Measurements from ENCODE around the gene ARL4D. TPM values are rescaled to one million over a fixed set of nuclear protein-coding genes. Genes with fewer than 3 reads are reported as not detected.
A peak's percentile ranks its signal among the peaks of the same experiment; 100 is the strongest.
"Not testable (repeated sequence)": the region's sequence is repeated elsewhere in the genome, so short reads cannot be mapped to it uniquely, and the experiment has no call there.

Gene ARL4D
- total and polyA plus RNA-seq, 4 donors = 4.0 to 14.2 (median 8.4) TPM

DNA sequence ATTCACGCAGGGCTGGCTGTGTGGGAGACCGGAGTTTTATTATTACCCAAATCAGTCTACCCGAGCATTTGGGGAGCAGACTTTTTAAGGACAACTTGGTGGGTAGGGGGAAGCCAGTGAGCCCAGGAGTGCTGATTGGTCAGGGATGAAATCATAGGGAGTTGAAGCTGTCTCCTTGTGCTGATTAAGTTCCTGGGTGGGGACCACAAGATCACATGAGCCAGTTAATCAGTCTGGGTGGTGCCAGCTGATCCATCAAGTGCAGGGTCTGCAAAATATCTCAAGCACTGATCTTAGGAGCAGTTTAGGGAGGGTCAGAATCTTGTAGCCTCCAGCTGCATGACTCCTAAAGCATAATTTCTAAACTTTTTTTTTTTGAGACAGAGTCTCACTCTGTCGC is 22.9 kb upstream of the ARL4D start:
- H3K4me3 ChIP-seq (ENCODE audit: low read length in 2 of 2); ATAC-seq (ENCODE audit: low FRiP score); H3K27me3 ChIP-seq (ENCODE audit: control insufficient read depth in 1 of 2, insufficient read depth in 2 of 2, low read length in 1 of 2); H3K4me1 ChIP-seq (ENCODE audit: control insufficient read depth in 1 of 2, insufficient read depth in 2 of 2, low read length in 2 of 2); intact Hi-C loops (cut with DNase I); DNase-seq; H3K27ac ChIP-seq (ENCODE audit: low read depth in 1 of 2, low read length in 2 of 2); H3K36me3 ChIP-seq (ENCODE audit: control insufficient read depth in 1 of 2, insufficient read depth in 2 of 2, low read length in 1 of 2); H3K9me3 ChIP-seq (ENCODE audit: control insufficient read depth, low read length): not testable (repeated sequence)
- WGBS, 2 donors = 86 to 90% methylated on average over 4 of the region's 4 CpGs

DNA sequence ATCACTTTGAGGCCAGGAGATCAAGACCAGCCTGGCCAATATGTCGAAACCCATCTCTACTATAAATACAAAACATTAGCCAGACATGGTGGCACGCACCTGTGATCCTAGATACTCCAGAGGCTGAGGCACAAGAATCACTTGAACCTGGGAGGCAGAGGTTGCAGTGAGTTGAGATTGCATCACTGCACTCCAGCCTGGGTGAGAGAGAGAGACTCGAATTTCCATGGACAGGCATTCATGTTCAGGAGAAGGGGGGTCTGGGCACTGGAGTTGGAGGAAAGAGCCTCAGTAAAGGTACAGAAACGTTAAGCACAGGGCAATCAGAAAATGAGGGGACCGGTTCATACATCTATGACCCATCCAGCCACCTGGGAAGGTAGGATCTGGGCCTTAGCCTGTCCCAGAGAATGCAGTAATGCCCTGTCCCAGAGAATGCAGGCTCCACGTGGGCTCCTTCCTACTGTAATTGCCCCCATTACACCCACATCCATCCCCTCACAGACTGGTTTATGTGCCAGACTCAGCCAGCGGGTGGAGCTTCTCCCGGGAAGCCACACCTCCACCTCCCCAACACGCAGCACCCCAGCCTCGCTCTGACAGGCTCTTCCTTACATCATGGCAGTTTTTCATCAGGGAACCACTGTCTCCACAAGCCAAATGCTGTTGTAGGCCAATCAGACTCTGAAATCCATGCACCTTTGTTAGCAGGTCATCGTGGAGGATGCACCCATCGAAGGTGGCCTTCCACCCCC is 21.6 kb upstream of the ARL4D start:
- no peak for DNase-seq
- no peaks in the 10 kb centered on the region for H3K36me3 ChIP-seq (ENCODE audit: control insufficient read depth in 1 of 2, insufficient read depth in 2 of 2, low read length in 1 of 2)
- no peaks in the 10 kb centered on the region for H3K4me1 ChIP-seq (ENCODE audit: control insufficient read depth in 1 of 2, insufficient read depth in 2 of 2, low read length in 2 of 2)
- no peaks in the 10 kb centered on the region for H3K9me3 ChIP-seq (ENCODE audit: control insufficient read depth, low read length)
- ATAC-seq (ENCODE audit: low FRiP score) = no peak
- H3K27ac ChIP-seq (ENCODE audit: low read depth in 1 of 2, low read length in 2 of 2) = no peak overlapping the region
- H3K4me3 ChIP-seq (ENCODE audit: low read length in 2 of 2) = no peak overlapping the region
- WGBS, 2 donors = 78 to 81% methylated on average over 12 of the region's 12 CpGs
- intact Hi-C loops (cut with DNase I) = no loop called here
- H3K27me3 ChIP-seq (ENCODE audit: control insufficient read depth in 1 of 2, insufficient read depth in 2 of 2, low read length in 1 of 2) = no peaks in the 10 kb centered on the region

DNA sequence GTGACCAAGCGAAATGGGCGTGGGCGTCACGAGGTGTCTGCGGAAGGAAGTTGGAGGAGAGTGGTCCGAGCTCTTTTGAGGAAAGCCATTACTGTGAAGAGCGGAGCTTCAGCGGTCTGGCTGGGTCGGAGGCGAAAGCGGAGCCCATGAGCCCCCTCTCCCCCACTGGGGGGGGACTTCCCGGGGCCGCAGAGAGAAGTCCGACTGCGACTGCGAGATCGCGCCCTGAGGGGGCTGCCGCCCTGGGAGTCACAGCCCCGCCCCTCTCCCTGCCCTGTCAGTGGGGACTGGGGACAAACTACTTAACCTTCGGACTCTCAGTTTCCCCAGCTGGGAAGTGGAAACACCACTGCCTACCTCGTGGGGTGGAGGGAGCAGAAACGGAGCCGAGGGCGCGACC is 20.0 kb upstream of the ARL4D start:
- no peak for ATAC-seq (ENCODE audit: low FRiP score)
- intact Hi-C loops (cut with DNase I) = no loop called here

DNA sequence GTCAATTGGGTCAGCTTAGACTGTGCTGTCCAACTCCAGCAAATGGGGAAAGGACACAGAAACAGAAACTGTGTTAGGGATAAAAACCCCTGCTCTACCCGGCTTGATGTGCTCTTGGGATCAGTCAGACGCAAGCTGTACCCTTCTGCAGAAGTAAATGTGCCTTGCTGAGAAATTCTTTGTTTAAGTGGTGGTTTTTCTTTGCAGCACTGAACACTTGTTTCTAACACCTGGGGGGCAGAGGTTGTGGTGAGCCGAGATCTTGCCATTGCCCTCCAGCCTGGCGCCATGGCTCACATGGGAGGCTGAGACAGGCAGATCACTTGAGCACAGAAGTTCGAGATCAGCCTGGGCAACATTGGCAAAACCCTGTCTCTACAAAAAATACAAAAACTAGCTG is 18.5 kb upstream of the ARL4D start:
- no peaks in the 10 kb centered on the region for H3K4me1 ChIP-seq (ENCODE audit: control insufficient read depth in 1 of 2, insufficient read depth in 2 of 2, low read length in 2 of 2)
- intact Hi-C loops (cut with DNase I) = no loop called here
- H3K9me3 ChIP-seq (ENCODE audit: control insufficient read depth, low read length) = no peaks in the 10 kb centered on the region
- DNase-seq = no peak
- ATAC-seq (ENCODE audit: low FRiP score) = no peak
- H3K36me3 ChIP-seq (ENCODE audit: control insufficient read depth in 1 of 2, insufficient read depth in 2 of 2, low read length in 1 of 2) = no peaks in the 10 kb centered on the region
- no peak overlapping the region for H3K4me3 ChIP-seq (ENCODE audit: low read length in 2 of 2)
- 96% methylated on average over 5 of the region's 5 CpGs for WGBS, 2 donors
- no peak overlapping the region for H3K27ac ChIP-seq (ENCODE audit: low read depth in 1 of 2, low read length in 2 of 2)
- no peaks in the 10 kb centered on the region for H3K27me3 ChIP-seq (ENCODE audit: control insufficient read depth in 1 of 2, insufficient read depth in 2 of 2, low read length in 1 of 2)

More for the DNA sequence above, 20.0 kb upstream of the ARL4D start:
- no peaks in the 10 kb centered on the region for H3K4me1 ChIP-seq (ENCODE audit: control insufficient read depth in 1 of 2, insufficient read depth in 2 of 2, low read length in 2 of 2)
- no peaks in the 10 kb centered on the region for H3K36me3 ChIP-seq (ENCODE audit: control insufficient read depth in 1 of 2, insufficient read depth in 2 of 2, low read length in 1 of 2)
- H3K9me3 ChIP-seq (ENCODE audit: control insufficient read depth, low read length) = no peaks in the 10 kb centered on the region
- peak in 1 of 2 donors; percentile 57 for DNase-seq
- H3K27ac ChIP-seq (ENCODE audit: low read depth in 1 of 2, low read length in 2 of 2) = no peak overlapping the region
- no peak overlapping the region for H3K4me3 ChIP-seq (ENCODE audit: low read length in 2 of 2)
- H3K27me3 ChIP-seq (ENCODE audit: control insufficient read depth in 1 of 2, insufficient read depth in 2 of 2, low read length in 1 of 2) = no peaks in the 10 kb centered on the region
- WGBS, 2 donors = 91 to 92% methylated on average over 26 of the region's 26 CpGs

DNA sequence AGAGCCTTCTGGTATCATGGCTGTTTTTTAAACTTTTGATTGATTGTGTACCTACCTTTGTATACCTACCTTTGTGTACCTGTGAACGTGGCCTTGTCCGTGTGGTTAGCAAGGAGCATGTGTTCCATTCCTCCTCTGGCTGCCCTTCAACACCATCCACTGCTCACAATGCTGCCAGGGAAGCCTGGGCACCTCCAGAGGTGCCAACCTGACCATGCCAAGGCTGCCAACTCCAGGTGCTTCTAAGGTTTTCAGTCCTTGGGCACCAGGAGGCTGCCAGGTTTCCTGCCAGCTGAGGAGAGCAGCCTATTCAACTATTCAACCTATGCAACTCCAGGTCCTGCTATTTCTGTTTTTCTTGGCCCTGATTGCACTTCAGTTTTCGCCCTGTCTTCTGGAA is 17.6 kb upstream of the ARL4D start:
- WGBS, 2 donors = 65 to 72% methylated on average over 3 of the region's 3 CpGs
- Histone ChIP-seq H3K9me3 (ENCODE audit: control insufficient read depth, low read length) (no peaks in the 10 kb centered on the region), H3K4me1 (ENCODE audit: control insufficient read depth in 1 of 2, insufficient read depth in 2 of 2, low read length in 2 of 2) (no peaks in the 10 kb centered on the region), H3K27me3 (ENCODE audit: control insufficient read depth in 1 of 2, insufficient read depth in 2 of 2, low read length in 1 of 2) (no peaks in the 10 kb centered on the region), H3K36me3 (ENCODE audit: control insufficient read depth in 1 of 2, insufficient read depth in 2 of 2, low read length in 1 of 2) (no peaks in the 10 kb centered on the region), H3K27ac (ENCODE audit: low read depth in 1 of 2, low read length in 2 of 2) (no peak overlapping the region), H3K4me3 (ENCODE audit: low read length in 2 of 2) (no peak overlapping the region)
- intact Hi-C loops (cut with DNase I) = no loop called here
- ATAC-seq (ENCODE audit: low FRiP score) (no peak), DNase-seq (no peak)

DNA sequence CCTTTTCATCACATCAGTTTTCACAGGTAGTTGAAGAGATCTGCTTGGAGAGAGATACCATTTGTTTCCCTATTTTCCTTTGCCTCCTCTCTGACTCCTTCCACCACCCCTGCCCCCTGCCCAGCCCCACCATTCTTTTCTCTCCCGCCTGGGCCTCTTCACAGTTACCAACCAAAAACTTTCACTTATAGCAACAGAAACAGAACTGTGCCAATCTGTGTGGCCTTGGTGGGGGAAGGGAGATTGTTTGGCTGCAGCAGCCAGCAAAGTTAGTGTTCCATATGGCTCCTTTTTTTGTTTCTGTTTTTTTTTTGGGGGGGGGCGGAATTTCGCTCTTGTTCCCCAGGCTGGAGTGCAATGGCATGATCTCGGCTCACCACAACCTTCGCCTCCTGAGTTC is 17.2 kb upstream of the ARL4D start:
- intact Hi-C loops (cut with DNase I) = no loop called here
- H3K9me3 ChIP-seq (ENCODE audit: control insufficient read depth, low read length) = no peaks in the 10 kb centered on the region
- H3K36me3 ChIP-seq (ENCODE audit: control insufficient read depth in 1 of 2, insufficient read depth in 2 of 2, low read length in 1 of 2) = no peaks in the 10 kb centered on the region
- no peak overlapping the region for H3K27ac ChIP-seq (ENCODE audit: low read depth in 1 of 2, low read length in 2 of 2)
- DNase-seq = no peak
- 65 to 73% methylated on average over 5 of the region's 5 CpGs for WGBS, 2 donors
- H3K4me1 ChIP-seq (ENCODE audit: control insufficient read depth in 1 of 2, insufficient read depth in 2 of 2, low read length in 2 of 2) = no peaks in the 10 kb centered on the region
- no peak for ATAC-seq (ENCODE audit: low FRiP score)
- no peaks in the 10 kb centered on the region for H3K27me3 ChIP-seq (ENCODE audit: control insufficient read depth in 1 of 2, insufficient read depth in 2 of 2, low read length in 1 of 2)
- no peak overlapping the region for H3K4me3 ChIP-seq (ENCODE audit: low read length in 2 of 2)

DNA sequence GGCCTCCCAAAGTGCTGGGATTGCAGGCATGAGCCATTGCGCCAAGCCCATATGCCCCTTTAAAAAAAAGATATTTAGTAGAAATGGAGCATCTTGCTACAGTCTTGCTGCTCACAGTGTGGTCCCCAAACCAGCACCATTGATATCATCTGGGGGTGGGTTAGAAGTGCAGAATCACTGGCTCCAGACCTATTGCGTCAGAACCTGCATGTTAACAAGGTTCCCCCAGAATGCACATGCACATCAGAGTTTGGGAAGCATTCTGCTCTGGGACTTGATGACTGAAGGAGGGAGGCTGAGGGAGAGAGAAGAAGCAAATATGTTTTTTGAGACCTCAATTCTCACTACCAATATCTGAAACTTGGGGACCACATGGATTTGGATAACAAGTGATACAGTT is 16.0 kb upstream of the ARL4D start:
- WGBS, 2 donors = 95 to 100% methylated on average over 2 of the region's 2 CpGs
- ATAC-seq (ENCODE audit: low FRiP score) (no peak), DNase-seq (no peak)
- Histone ChIP-seq H3K27ac (ENCODE audit: low read depth in 1 of 2, low read length in 2 of 2) (no peak overlapping the region), H3K4me1 (ENCODE audit: control insufficient read depth in 1 of 2, insufficient read depth in 2 of 2, low read length in 2 of 2) (no peaks in the 10 kb centered on the region), H3K4me3 (ENCODE audit: low read length in 2 of 2) (no peak overlapping the region), H3K9me3 (ENCODE audit: control insufficient read depth, low read length) (no peaks in the 10 kb centered on the region), H3K27me3 (ENCODE audit: control insufficient read depth in 1 of 2, insufficient read depth in 2 of 2, low read length in 1 of 2) (no peaks in the 10 kb centered on the region), H3K36me3 (ENCODE audit: control insufficient read depth in 1 of 2, insufficient read depth in 2 of 2, low read length in 1 of 2) (no peaks in the 10 kb centered on the region)
- intact Hi-C loops (cut with DNase I) = no loop called here

DNA sequence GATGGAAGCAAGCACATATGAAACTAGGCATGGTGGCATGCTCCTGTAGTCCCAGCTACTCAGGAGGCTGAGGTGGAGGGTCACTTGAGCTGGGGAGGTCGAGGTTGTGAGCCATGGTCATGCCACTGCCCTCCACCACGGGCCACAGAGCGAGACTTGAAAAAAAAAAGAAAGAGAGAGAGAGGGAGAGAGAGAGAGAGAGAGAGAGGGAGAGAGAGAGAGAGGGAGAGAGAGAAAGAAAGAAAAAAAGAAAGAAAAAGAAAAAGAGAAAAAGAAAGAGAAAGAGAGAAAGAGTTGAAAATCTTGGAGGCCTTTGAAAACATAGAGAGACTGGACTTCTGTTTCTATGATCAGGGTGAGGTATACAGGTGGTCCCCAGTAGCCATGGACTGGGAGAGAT is 15.4 kb upstream of the ARL4D start:
- no peak for ATAC-seq (ENCODE audit: low FRiP score)
- Histone ChIP-seq H3K9me3 (ENCODE audit: control insufficient read depth, low read length) (no peaks in the 10 kb centered on the region), H3K4me3 (ENCODE audit: low read length in 2 of 2) (no peak overlapping the region), H3K27me3 (ENCODE audit: control insufficient read depth in 1 of 2, insufficient read depth in 2 of 2, low read length in 1 of 2) (no peaks in the 10 kb centered on the region), H3K27ac (ENCODE audit: low read depth in 1 of 2, low read length in 2 of 2) (no peak overlapping the region), H3K36me3 (ENCODE audit: control insufficient read depth in 1 of 2, insufficient read depth in 2 of 2, low read length in 1 of 2) (no peaks in the 10 kb centered on the region), H3K4me1 (ENCODE audit: control insufficient read depth in 1 of 2, insufficient read depth in 2 of 2, low read length in 2 of 2) (no peaks in the 10 kb centered on the region)
- no peak for DNase-seq
- WGBS, 2 donors = 78 to 85% methylated on average over 3 of the region's 3 CpGs
- intact Hi-C loops (cut with DNase I) = no loop called here

DNA sequence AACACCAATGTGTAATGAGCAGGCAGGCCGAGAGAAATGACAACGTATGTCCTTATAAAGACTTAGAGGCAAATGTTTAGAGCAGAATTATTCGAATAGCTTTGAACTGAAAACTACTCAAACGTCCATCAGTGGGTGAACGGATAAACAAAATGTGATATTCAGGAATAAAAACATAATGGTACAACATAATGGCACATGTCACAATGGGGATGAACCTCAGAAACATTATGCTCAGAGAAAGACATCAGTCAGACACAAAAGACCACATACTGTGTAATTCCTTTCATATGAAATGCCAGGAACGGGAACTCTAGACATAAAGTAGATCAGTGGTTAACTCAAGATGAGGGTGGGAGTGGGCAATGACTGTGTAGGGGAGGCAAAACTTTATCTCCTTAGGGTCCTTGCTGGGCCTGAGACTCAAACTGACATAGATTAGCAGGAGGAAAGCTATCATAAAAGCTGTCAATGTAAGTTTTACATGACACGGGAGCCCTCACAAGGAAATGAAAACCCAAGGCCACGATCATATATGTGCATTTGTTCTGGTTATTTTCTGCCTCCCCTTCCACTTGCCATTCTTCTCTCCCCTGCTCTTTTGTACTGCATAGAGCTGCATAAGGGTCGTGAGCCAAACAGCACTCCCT is 14.8 kb upstream of the ARL4D start:
- no peaks in the 10 kb centered on the region for H3K4me1 ChIP-seq (ENCODE audit: control insufficient read depth in 1 of 2, insufficient read depth in 2 of 2, low read length in 2 of 2)
- 64 to 66% methylated on average over 9 of the region's 9 CpGs for WGBS, 2 donors
- H3K27ac ChIP-seq (ENCODE audit: low read depth in 1 of 2, low read length in 2 of 2) = no peak overlapping the region
- no peak for ATAC-seq (ENCODE audit: low FRiP score)
- no peak overlapping the region for H3K4me3 ChIP-seq (ENCODE audit: low read length in 2 of 2)
- no peaks in the 10 kb centered on the region for H3K27me3 ChIP-seq (ENCODE audit: control insufficient read depth in 1 of 2, insufficient read depth in 2 of 2, low read length in 1 of 2)
- no peaks in the 10 kb centered on the region for H3K36me3 ChIP-seq (ENCODE audit: control insufficient read depth in 1 of 2, insufficient read depth in 2 of 2, low read length in 1 of 2)
- H3K9me3 ChIP-seq (ENCODE audit: control insufficient read depth, low read length) = no peaks in the 10 kb centered on the region
- DNase-seq = no peak
- intact Hi-C loops (cut with DNase I) = no loop called here

All from aorta (tissue), 5 donors.